Measurements from ENCODE around the gene ZPR1. TPM values are rescaled to one million over a fixed set of nuclear protein-coding genes. Genes with fewer than 3 reads are reported as not detected.

Gene ZPR1
- total and polyA plus RNA-seq, 2 of the 4 experiments (the other 2 are of a cell fraction): 40.8 to 52.0 TPM

GRCh38 chr11:116731821-116732220 lies 56.0 kb downstream of the ZPR1 start:
- Histone ChIP-seq H3K14ac (replicated peaks; ENCODE audit: low read depth, low read length) (no peak overlapping the region), H3K4me2 (ENCODE audit: low read depth, low read length) (no peak overlapping the region), H4K20me1 (ENCODE audit: insufficient read depth, low read length) (no peaks in the 10 kb centered on the region), H3K27ac (ENCODE audit: insufficient read depth, low read length) (no peak overlapping the region), H2AK9ac (replicated peaks; ENCODE audit: low read depth, low read length, poor library complexity) (no peak overlapping the region), H3K9me1 (ENCODE audit: insufficient read depth, low read length) (no peaks in the 10 kb centered on the region), H2AFZ (replicated peaks; ENCODE audit: low read length, poor library complexity) (no peak overlapping the region), H4K8ac (ENCODE audit: low read depth in 2 of 2, low read length in 2 of 2) (no peak overlapping the region), H3K4me3 (ENCODE audit: insufficient read depth, low read depth, low read length) (no peak overlapping the region), H2BK120ac (ENCODE audit: low read depth, low read length) (no peak overlapping the region), H3K4me1 (ENCODE audit: control insufficient read depth, insufficient read depth, low read length) (no peaks in the 10 kb centered on the region; the same call in 1 of the 2 replicates), H3K9me3 (ENCODE audit: control insufficient read depth, insufficient read depth, low read length) (no peaks in the 10 kb centered on the region), H3K79me1 (ENCODE audit: low read depth in 1 of 2, low read length in 2 of 2) (no peaks in the 10 kb centered on the region), H4K5ac (ENCODE audit: low read depth, low read length) (no peak overlapping the region), H2BK15ac (ENCODE audit: low read depth, low read length) (no peak overlapping the region), H2BK5ac (ENCODE audit: low read depth, low read length, poor library complexity, severe bottlenecking) (no peak overlapping the region), H3K18ac (ENCODE audit: low read depth, low read length) (no peak overlapping the region), H3K36me3 (ENCODE audit: control insufficient read depth, insufficient read depth, low read length) (no peaks in the 10 kb centered on the region), H3K4ac (ENCODE audit: low read depth, low read length) (no peak overlapping the region), H3K56ac (ENCODE audit: extremely low read depth, insufficient read depth, low read length) (no peak overlapping the region), H2BK20ac (ENCODE audit: low read depth, low read length) (no peak overlapping the region), H3K23ac (ENCODE audit: low read depth, low read length) (no peak overlapping the region), H4K91ac (ENCODE audit: insufficient read depth, low read depth, low read length) (no peak overlapping the region), H2AK5ac (ENCODE audit: low read depth, low read length) (no peak overlapping the region), H3K27me3 (ENCODE audit: control insufficient read depth, insufficient read depth, low read length) (peaks cover 25% of the 10 kb centered on the region; the same call in 1 of the 2 replicates), H3K9ac (ENCODE audit: low read depth, low read length) (no peak overlapping the region)
- intact Hi-C loops (cut with micrococcal nuclease) (loop anchor here (1.0 kb wide), 1 partner anchor 374 kb away; no protein-coding TSS in a partner anchor), in situ Hi-C loops (cut with MboI; ENCODE audit: low sequenced_read_pairs) (no loop called here), dilution Hi-C loops (cut with HindIII; ENCODE audit: low sequenced_read_pairs, unreplicated experiment) (no loop called here)
- POLR2A ChIA-PET (ENCODE audit: unreplicated experiment): no interaction called here
- no TSS peak for BruUV-seq (replicated peaks)
- CTCF ChIA-PET: interaction anchor here (0.9 to 1.7 kb wide), 3 partner anchors 10 to 16 kb away, joined by 3 to 11 read pairs (median 6); no protein-coding TSS in a partner anchor
- DNase-seq (no peak), ATAC-seq (ENCODE audit: low read depth) (no peak)
- 88% methylated on average over 1 of the region's 2 CpGs; no CpG with 5 or more reads in 1 of the 2 experiments for WGBS, 2 experiments (ENCODE audit: extremely low coverage in 2 of 2, insufficient read length in 1 of 2)
- TF ChIP-seq MXI1 (IDR thresholded peaks at IDR 0.05; ENCODE audit: borderline replicate concordance, low read depth, low read length) (no peak), ELK1 (IDR thresholded peaks at IDR 0.05; ENCODE audit: borderline replicate concordance, low read depth, low read length) (no peak), MAZ (IDR thresholded peaks at IDR 0.05; ENCODE audit: borderline replicate concordance, low read depth, low read length) (no peak), POLR2A (IDR thresholded peaks at IDR 0.05; ENCODE audit: low read depth, low read length) (no peak), CTCF (conservative IDR thresholded peaks at IDR 0.05; ENCODE audit: low read depth, low read length) (no peak), USF2 (IDR thresholded peaks at IDR 0.05; ENCODE audit: low read depth, low read length) (no peak), RCOR1 (IDR thresholded peaks at IDR 0.05; ENCODE audit: insufficient replicate concordance, low read length) (no peak)
